ENCODE results near the gene ZSCAN4.

Gene ZSCAN4, protein sequence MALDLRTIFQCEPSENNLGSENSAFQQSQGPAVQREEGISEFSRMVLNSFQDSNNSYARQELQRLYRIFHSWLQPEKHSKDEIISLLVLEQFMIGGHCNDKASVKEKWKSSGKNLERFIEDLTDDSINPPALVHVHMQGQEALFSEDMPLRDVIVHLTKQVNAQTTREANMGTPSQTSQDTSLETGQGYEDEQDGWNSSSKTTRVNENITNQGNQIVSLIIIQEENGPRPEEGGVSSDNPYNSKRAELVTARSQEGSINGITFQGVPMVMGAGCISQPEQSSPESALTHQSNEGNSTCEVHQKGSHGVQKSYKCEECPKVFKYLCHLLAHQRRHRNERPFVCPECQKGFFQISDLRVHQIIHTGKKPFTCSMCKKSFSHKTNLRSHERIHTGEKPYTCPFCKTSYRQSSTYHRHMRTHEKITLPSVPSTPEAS

DNA sequence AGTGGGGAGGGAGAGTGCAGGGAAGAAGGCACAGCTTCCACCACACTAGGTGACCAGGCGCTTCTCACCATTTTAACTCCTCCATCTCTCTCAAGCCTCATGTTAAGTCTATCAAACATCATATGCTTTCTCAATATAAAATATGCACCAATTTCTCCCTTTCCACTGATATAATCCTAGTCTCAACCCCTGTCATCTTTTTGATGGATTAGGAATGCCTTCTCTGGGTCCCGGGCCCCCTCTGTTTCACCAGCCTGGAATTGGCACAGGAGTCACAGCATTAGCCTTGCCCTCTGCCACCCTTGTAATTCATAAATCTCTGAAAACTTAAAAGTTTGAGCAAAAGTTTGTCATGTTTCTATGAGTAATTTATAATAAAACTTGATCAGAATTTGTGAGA is at the start of gene ZSCAN4:
Gene ZSCAN4, plus strand, starts transcription at position 301 of the 400 bp plus-strand sequence. CDS start 7,211 bp downstream, outside the sequence.
- DNase-seq (ENCODE audit: low spot score), result no peak

GRCh38 chr19:57620673-57621348 is 47.9 kb upstream of the ZSCAN4 start:
- no peak for DNase-seq (ENCODE audit: low spot score)

- no peak for DNase-seq (ENCODE audit: low spot score)
Measured at GRCh38 chr19:57623091-57623490, 45.6 kb upstream of the ZSCAN4 start.

DNA sequence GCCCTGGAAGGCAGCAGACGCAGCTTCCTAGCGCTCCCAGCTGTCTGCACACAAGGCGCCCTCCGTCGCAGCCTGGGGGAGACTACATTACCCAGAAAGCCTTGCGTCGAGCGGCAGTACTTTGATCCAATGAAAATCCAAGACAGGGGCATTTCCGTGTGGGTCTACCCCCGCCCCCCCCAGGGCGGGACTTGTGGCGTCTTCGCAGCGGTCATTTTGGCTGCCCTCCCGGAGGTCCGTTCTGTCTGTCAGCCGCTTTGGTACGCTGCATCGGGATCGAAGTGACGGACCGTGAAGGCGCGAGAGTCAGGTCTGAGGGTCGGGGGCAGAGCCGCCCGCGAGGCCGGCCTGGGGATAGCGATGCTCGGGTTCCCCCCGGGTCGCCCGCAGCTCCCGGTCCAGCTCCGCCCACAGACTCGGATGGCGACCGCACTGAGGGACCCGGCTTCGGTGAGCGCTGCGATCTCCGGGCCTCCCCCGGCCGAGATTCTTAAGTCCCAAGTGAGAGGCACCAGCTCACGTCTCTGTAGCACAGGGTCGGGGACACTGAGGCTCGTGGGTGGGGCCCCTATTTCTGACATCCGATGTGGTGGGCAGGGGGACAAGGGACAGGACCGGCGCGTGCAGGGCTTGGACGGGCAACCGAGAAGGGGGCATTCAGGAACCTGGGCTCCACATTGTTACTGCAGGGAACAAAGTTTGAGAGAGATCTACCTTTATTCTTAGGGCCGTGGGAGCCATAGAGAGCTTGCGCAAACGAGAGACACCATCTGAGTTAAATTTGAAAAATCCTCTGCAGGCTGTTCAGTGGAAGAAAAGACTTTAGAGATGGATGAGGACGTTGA is 35.5 kb upstream of the ZSCAN4 start, which contains the start of gene ZNF211:
Gene ZNF211, plus strand, starts transcription at position 182 of the 845 bp plus-strand sequence. Its CDS starts 179 bp downstream, at position 361.
- DNase-seq (ENCODE audit: low spot score), result peak; percentile 96

DNA sequence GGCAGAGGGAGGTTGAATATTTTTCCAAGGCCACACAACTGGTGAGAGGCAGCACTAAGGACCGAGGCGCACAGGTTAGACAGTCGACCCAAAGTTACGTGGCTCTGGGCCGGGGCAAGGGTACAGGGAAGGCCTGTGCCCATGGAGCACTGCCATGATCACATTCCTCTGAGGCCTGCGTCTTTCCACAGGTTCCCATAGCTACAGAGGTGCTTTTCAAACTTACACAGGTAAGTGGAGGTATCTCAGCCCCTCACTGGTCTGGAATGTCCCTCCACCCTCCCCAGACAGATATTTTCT is 35.0 kb upstream of the ZSCAN4 start:
- DNase-seq (ENCODE audit: low spot score), result no peak

DNA sequence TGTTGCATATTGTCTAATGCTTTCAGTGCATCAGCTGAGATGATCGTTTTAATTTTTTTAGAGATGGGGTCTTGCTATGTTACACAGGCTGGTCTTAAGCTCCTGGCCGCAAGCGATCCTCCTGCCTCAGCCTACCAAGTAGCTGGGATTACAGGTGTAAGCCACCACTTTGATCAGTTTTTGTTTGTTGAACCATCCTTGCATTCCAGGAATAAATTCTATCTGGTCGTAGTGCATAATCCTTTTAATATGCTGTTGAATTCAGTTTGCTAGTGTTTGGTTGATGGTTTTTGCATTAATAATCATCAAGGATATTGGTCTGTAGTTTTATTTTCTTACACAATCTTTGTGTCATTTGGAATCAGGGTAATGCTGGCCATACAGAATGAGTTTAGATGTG is 31.4 kb upstream of the ZSCAN4 start:
- no peak for DNase-seq (ENCODE audit: low spot score)

- no peak for DNase-seq (ENCODE audit: low spot score)
Measured at GRCh38 chr19:57641715-57642234, 27.0 kb upstream of the ZSCAN4 start.

- DNase-seq (ENCODE audit: low spot score), result no peak
Measured at GRCh38 chr19:57642396-57643046, 26.2 kb upstream of the ZSCAN4 start.

DNA sequence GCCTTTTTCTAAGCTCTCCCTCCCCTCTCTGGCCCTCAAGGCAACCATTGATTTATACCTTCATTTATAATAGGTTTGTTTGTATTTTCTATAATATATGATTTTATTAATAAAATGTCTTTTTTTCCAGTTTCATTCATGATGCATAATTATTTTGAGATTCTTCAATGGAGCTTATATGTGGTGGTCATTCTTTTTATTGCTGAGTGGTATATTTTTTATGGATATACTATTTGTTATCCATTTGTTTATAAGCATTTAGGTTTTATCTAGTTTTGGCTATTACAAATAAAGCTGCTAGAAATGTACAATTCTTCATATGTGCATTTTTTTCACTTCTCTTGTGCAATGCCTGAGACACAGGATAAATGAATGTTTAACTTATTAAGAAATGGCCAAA is 25.0 kb upstream of the ZSCAN4 start:
- DNase-seq (ENCODE audit: low spot score), result no peak

GRCh38 chr19:57648331-57649003 is 20.3 kb upstream of the ZSCAN4 start:
- peak; percentile 60 for DNase-seq (ENCODE audit: low spot score)

DNA sequence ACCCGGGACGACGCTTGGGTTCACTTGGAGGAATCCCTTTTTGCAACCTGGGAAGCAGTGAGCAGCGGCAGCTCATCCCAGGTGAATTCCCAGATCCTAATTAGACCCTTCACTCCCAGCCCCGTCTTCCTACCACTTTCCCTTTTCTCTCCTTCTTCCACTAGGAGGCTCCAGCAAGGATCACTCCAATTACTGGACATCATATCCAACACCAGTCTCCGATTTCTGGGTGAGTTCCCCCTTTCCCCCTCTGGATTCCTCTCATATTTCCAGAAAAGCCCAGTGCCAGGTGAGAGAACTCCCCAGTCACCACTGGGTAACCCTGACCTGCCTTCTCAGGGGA is 17.1 kb upstream of the ZSCAN4 start:
- DNase-seq (ENCODE audit: low spot score), result no peak

GRCh38 chr19:57653689-57654088 is 15.0 kb upstream of the ZSCAN4 start:
- DNase-seq (ENCODE audit: low spot score), result no peak

DNA sequence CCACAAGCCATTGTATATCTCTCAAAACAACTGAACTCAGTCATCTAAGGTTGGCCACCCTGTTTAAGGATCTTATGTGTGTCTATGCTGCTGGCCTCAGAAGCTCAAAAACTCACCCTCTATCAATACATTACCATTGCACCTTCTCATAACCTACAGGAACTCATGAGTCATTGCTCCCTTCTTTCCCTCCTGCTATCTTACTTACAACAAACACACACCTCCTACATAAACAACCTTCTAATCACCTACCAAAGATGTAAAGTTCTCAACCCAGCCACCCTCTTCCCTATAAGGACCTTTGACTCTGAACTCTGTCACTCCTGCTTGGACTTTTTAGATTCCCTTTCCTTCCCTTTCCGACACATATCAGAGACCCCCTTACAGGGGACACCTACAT is 13.3 kb upstream of the ZSCAN4 start:
- DNase-seq (ENCODE audit: low spot score), result no peak

GRCh38 chr19:57656346-57656745 is 12.4 kb upstream of the ZSCAN4 start:
- no peak for DNase-seq (ENCODE audit: low spot score)

DNA sequence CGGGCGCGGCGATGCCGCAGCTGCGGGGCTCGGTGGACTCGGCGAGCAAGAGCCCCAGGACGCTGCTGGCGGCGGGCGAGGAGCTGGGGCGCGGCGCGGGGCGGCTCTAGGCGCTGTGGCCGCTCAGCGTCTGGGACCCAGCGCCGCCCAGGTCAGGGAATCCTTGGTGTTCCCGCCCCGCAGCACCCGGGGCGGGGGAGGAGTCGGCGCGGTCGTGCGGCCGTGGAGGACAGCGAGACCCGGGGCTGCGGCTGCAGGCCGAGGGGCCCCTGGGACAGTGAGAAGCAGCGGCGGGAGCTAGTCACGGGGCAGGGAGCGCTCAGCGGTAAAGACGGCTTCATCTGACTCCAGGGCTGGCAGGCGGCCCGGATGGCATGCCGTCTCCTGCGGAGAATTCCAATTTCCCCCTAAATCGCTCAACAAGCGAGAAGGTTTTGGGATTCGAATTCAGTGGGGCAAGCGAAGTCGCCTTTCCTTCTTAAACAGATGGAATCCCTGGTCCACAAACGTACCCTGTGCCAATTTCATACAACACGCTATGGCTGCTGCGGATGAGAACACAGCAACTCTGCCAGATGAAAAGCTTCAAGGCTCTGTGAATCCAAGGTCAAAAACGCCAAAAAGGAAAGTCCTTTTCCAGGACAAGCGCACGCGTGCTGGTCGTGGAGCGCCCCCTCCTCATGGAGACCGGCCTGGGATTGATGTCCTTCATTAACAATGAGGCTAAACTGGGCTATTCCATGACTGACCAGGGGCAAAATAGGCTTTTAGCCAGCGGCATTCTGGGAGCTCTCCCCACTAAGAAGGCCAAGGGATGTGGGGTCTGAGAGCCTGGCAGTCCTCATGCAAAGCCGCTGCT is 4.2 kb upstream of the ZSCAN4 start:
- peak; percentile 83 for DNase-seq (ENCODE audit: low spot score)

DNA sequence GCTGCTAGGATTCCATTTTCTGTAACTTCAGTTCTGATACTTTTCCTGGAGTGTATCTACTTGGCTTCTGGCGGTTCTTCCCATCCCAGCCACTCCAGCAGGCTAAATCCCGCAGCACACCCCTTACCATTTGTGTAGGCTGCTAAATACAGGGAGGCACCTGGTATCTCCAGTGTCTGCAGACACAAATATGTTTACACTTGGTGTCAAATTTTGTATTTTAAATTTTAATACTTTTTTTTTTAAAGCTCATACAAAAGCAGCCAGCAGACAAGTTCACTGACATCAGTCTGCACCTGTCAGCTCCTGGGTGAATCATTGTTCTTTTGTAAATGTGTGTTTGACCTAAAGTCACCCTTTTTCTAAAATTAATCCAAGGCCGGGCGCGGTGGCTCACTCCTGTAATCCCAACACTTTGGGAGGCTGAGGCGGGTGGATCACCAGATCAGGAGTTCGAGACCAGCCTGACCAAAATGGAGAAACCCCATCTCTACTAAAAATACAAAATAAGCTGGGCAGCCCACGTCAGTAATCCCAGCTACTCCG is 3.4 kb upstream of the ZSCAN4 start:
- no peak for DNase-seq (ENCODE audit: low spot score)

DNA sequence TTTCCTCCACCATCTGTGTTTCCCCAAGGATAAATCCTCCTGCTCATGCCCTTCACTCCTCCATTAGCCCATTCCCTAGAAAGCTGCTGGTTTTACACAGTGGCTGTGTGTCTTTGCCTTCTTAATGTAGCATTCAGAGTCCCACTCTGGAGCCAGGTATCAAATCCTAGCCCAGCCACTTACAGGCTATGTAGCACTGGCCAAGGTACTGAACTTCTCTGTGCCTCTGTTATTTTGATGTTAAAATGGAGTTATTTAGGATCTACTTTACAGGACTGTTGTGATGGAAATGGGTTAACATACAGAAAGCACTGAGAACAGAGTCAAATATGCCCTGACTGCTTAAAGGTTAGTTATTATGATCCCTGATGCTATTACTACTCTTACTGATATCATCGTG is 1.5 kb upstream of the ZSCAN4 start:
- no peak for DNase-seq (ENCODE audit: low spot score)

DNA sequence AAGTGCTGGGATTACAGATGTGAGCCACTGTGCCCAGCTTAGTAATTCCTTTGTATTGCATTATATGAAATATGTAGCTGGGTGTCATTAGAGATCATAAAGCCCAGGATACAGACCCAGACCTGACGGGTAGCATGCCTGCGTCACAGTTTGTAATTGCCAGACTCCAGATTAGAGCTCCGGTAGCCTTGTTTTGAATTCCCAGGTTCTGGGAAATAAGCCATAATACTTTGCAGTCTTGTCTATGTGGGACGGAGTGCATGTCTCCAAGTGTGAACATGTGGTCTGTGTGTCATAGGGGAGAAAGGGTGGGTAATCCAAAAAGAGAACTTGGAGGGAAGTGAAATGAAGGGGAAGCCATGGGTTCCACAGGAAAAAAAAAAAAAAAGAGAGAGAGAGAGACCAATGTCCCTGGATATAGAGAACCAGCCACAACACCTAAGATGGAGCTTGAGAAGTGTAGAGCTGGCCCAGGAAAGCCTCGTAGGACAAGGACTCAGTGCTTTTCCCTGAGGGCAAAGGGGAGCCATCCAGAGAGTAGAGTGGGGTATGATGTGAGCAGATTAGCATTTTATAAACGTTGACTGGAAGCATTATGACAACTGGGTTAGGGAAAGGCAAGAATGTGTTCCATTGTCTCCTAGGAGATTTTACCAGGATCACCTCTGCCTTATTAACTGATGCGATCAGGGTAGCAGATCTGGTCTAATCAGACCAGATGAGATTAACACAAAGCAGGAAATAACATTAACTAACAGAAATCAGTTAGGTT is 2.6 kb downstream of the ZSCAN4 start:
- no peak for DNase-seq (ENCODE audit: low spot score)

DNA sequence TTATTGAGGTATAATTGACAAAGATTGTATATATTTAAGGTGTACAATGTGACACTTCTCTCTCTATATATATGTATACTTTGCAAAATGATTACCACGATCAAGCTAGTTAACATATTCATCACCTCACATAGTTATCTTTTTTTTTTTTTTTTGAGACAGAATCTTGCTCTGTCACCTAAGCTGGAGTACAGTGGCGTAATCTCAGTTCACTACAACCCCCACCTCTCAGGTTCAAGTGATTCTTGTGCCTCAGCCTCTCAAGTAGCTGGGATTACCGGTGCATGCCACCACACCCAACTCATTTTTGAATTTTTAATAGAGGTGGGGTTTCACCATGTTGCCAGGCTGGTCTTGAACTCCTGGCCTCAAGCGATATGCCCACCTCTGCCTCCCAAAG is 3.7 kb downstream of the ZSCAN4 start:
- no peak for DNase-seq (ENCODE audit: low spot score)

Data from D341Med (cell line).